Measurements from ENCODE around the gene RAE1. TPM values are rescaled to one million over a fixed set of nuclear protein-coding genes. Genes with fewer than 3 reads are reported as not detected.

RAE1 gene
- total RNA-seq, 2 donors from 2014 or later = 15.0 to 20.4 TPM

GRCh38 chr20:57412347-57413029 is 61.4 kb downstream of the RAE1 start:
- Histone ChIP-seq H3K4me3 (no peak overlapping the region), H3K36me3 (peaks cover 3% of the 10 kb centered on the region), H3K27ac (no peak overlapping the region), H3K4me1 (ENCODE audit: control insufficient read depth in 1 of 2, low read depth in 2 of 2) (peaks cover 15 to 34% of the 10 kb centered on the region in 2 donors), H3K27me3 (replicated peaks; ENCODE audit: insufficient read depth) (no peaks in the 10 kb centered on the region), H3K9me3 (no peaks in the 10 kb centered on the region)
- no peak for TF ChIP-seq CTCF (IDR thresholded peaks at IDR 0.05)
- ATAC-seq (ENCODE audit: insufficient number of reproducible peaks, low FRiP score, low read depth) (no peak), DNase-seq (ENCODE audit: low spot score) (no peak)

GRCh38 chr20:57413986-57414385 is 62.9 kb downstream of the RAE1 start:
- DNase-seq (ENCODE audit: low spot score) = no peak
- H3K27me3 ChIP-seq (replicated peaks; ENCODE audit: insufficient read depth) = no peaks in the 10 kb centered on the region
- no peak overlapping the region for H3K27ac ChIP-seq
- H3K4me1 ChIP-seq (ENCODE audit: control insufficient read depth in 1 of 2, low read depth in 2 of 2) = peaks cover 8 to 19% of the 10 kb centered on the region in 2 donors
- no peak for ATAC-seq (ENCODE audit: insufficient number of reproducible peaks, low FRiP score, low read depth)
- TF ChIP-seq CTCF (IDR thresholded peaks at IDR 0.05) = no peak
- H3K9me3 ChIP-seq = no peaks in the 10 kb centered on the region
- H3K36me3 ChIP-seq = no peaks in the 10 kb centered on the region
- H3K4me3 ChIP-seq = no peak overlapping the region

GRCh38 chr20:57414867-57415592 is 64.0 kb downstream of the RAE1 start:
- Histone ChIP-seq H3K27me3 (replicated peaks; ENCODE audit: insufficient read depth) (no peaks in the 10 kb centered on the region), H3K4me3 (no peak overlapping the region), H3K27ac (no peak overlapping the region), H3K9me3 (no peaks in the 10 kb centered on the region), H3K36me3 (no peaks in the 10 kb centered on the region), H3K4me1 (ENCODE audit: control insufficient read depth in 1 of 2, low read depth in 2 of 2) (peaks cover 3 to 12% of the 10 kb centered on the region in 2 donors)
- TF ChIP-seq CTCF (IDR thresholded peaks at IDR 0.05) = no peak
- no peak for DNase-seq (ENCODE audit: low spot score)
- ATAC-seq (ENCODE audit: insufficient number of reproducible peaks, low FRiP score, low read depth) = peak; percentile 35

- TF ChIP-seq CTCF (IDR thresholded peaks at IDR 0.05) = no peak
- H3K4me1 ChIP-seq (ENCODE audit: control insufficient read depth in 1 of 2, low read depth in 2 of 2) = peaks cover 3 to 12% of the 10 kb centered on the region in 2 donors
- DNase-seq (ENCODE audit: low spot score) = no peak
- H3K4me3 ChIP-seq = no peak overlapping the region
- no peaks in the 10 kb centered on the region for H3K36me3 ChIP-seq
- no peak overlapping the region for H3K27ac ChIP-seq
- no peaks in the 10 kb centered on the region for H3K27me3 ChIP-seq (replicated peaks; ENCODE audit: insufficient read depth)
- no peak for ATAC-seq (ENCODE audit: insufficient number of reproducible peaks, low FRiP score, low read depth)
- H3K9me3 ChIP-seq = no peaks in the 10 kb centered on the region
Observed at GRCh38 chr20:57415771-57416170, 64.7 kb downstream of the RAE1 start.

GRCh38 chr20:57416296-57417022 is 65.4 kb downstream of the RAE1 start:
- no peak overlapping the region for H3K27ac ChIP-seq
- DNase-seq (ENCODE audit: low spot score) = no peak
- no peaks in the 10 kb centered on the region for H3K27me3 ChIP-seq (replicated peaks; ENCODE audit: insufficient read depth)
- no peak for ATAC-seq (ENCODE audit: insufficient number of reproducible peaks, low FRiP score, low read depth)
- no peaks in the 10 kb centered on the region for H3K9me3 ChIP-seq
- no peaks in the 10 kb centered on the region for H3K36me3 ChIP-seq
- no peak for TF ChIP-seq CTCF (IDR thresholded peaks at IDR 0.05)
- peaks cover 3 to 12% of the 10 kb centered on the region in 2 donors for H3K4me1 ChIP-seq (ENCODE audit: control insufficient read depth in 1 of 2, low read depth in 2 of 2)
- no peak overlapping the region for H3K4me3 ChIP-seq
